ENCODE results near the gene ATAD3B.
"Not testable (repeated sequence)": the region's sequence is repeated elsewhere in the genome, so short reads cannot be mapped to it uniquely, and the experiment has no call there.

Gene ATAD3B

DNA sequence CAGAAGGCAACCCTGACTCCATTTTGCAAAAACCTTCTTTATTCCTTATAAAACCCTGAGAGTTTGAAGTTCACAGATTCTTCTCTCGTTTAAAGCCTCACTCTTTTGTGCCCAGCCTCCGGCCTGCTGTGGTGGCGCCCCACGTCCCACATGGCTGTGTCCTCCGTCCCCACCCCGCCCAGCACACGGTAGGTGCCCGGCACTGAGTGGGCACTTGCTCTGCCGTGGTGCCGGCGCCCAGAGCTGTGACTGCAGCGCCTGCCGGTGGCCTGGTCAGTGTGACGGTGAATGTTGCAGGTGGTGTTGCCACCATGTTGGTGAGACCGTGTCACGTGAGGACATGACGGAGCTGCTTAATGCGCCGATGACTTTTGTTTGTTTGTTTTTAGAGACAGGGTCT, 49.8 kb downstream of the ATAD3B start:
- no peak overlapping the region for H3K4me3 ChIP-seq (ENCODE audit: low read depth, low read length)
- TF ChIP-seq, protein P1, sequence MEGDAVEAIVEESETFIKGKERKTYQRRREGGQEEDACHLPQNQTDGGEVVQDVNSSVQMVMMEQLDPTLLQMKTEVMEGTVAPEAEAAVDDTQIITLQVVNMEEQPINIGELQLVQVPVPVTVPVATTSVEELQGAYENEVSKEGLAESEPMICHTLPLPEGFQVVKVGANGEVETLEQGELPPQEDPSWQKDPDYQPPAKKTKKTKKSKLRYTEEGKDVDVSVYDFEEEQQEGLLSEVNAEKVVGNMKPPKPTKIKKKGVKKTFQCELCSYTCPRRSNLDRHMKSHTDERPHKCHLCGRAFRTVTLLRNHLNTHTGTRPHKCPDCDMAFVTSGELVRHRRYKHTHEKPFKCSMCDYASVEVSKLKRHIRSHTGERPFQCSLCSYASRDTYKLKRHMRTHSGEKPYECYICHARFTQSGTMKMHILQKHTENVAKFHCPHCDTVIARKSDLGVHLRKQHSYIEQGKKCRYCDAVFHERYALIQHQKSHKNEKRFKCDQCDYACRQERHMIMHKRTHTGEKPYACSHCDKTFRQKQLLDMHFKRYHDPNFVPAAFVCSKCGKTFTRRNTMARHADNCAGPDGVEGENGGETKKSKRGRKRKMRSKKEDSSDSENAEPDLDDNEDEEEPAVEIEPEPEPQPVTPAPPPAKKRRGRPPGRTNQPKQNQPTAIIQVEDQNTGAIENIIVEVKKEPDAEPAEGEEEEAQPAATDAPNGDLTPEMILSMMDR (IDR thresholded peaks at IDR 0.05; ENCODE audit: low read depth, low read length), result no peak

DNA sequence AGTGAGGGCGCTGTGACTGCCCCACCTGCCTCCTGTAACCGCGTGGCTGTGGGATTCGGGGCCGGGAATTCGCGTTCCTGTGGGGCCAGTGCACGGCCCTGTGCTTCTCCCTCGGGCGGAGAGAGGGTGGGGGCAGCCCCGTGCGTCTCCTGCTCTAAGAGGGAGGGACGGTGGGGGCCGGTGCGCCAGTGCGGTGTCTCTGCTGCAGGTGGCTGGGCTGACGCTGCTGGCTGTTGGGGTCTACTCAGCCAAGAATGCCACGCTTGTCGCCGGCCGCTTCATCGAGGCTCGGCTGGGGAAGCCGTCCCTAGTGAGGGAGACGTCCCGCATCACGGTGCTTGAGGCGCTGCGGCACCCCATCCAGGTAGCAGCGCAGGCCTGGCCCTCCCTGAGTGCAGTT, 51.0 kb downstream of the ATAD3B start:
- H3K4me3 ChIP-seq (ENCODE audit: low read depth, low read length), result not testable (repeated sequence)

DNA sequence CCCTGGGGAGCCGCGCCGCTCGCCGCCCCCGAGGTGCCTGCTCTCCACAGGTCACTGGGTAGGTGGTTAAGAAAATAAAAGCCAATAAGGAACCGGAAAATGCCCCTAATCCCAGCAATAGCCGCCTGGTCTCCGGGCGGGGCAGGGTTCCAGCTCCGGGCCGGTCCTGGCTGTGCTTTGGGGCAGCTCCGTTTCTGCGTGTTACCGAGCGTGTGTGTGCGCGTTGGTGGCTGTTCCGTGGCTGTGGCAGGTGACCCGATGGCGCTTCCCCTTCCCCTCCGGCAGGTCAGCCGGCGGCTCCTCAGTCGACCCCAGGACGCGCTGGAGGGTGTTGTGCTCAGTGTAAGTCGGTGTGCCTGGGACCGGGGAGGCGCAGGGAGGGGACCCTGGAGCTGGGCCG, 51.7 kb downstream of the ATAD3B start:
- not testable (repeated sequence) for H3K4me3 ChIP-seq (ENCODE audit: low read depth, low read length)

DNA sequence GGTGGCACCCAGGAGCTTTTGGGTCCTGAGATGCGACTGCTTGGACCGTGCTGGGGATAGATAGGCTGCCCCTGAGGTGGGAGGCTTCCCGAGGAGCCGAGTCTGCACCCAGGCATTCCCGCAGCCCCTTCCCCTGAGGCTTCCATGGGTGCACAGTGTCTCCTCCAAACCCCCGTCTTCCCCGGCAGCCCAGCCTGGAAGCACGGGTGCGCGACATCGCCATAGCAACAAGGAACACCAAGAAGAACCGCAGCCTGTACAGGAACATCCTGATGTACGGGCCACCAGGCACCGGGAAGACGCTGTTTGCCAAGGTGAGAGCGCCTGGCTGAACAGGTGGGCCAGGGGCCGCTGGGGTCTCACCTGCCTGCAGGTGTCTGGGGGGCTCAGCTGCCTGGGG, 52.1 kb downstream of the ATAD3B start:
- not testable (repeated sequence) for H3K4me3 ChIP-seq (ENCODE audit: low read depth, low read length)

DNA sequence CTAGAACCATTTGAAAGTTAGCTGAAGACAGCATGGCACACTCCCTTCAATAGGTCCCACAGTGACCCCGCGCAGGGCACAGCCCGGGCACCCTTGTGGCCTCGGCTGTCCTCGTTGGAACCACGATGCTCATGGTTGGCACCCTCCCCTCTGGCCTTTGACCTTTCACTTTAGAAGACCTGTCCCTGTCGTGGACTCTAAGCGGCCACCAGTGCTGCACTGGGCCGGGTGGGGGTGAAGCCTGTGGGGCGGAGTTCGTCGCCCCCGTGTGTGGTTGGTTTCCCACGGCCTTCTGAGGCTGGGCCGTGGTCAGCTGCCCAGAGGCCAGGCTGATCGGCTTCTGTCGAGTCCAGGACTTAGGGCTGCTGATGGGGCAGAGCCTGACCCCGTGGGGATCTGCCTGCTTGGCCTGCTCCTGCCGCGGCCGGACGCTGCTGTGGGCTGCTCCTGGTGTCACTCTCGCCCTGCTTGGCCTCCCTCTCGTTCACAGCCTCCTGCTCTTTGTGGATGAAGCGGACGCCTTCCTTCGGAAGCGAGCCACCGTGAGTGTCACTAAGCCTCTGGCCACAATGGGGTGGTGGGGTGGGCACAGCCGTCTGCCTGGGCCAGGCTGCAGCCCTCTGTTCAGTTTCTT, 53.3 kb downstream of the ATAD3B start:
- not testable (repeated sequence) for H3K4me3 ChIP-seq (ENCODE audit: low read depth, low read length)

DNA sequence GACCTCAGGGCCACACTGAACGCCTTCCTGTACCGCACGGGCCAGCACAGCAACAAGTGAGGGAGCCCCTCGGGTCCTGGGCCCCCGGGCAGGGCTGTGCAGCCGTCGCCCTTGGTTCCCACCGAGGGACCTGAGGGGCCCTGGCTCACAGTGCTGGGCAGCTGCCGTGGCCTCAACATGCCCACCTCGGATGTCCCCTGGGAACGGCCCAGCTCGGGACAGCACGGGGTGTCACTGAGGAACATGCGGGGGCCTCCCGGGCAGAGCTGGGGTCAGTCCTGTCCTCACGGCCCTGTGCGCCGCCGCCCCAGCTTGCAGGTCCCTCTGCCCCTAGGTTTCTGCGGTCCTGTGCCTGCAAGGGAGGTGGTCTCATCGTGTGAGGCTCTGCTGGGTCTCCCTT, 54.9 kb downstream of the ATAD3B start:
- not testable (repeated sequence) for H3K4me3 ChIP-seq (ENCODE audit: low read depth, low read length)

DNA sequence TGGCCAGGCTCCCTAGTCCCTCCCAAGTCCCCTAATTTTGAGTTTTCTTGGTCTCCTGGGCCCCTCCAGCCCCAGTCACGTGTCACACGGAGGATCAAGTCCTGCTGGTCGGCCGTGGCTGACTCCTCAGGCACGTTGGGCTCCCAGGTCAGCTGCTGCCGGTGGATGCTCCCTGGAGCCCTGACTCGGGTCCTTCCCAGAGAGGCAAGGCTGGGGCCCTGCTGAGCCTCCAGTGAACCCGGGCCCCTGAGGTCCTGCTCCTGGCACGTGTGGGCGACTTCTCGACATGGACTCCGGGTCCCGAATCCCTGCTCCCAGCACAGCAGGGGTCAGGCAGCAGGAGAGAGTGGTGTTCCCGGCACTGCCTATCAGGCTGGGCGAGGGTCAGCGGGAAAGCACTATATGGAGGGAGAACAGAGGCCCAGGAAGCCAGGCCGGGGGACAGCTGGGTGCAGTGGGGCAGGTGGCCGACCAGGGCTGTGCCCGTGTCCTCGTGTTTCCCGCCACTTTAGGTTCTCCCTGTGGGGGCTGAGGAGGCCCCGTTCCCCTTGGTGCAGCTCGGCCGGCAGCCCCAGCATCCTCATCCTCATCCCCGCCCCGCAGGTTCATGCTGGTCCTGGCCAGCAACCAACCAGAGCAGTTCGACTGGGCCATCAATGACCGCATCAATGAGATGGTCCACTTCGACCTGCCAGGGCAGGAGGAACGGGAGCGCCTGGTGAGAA, 55.7 kb downstream of the ATAD3B start:
- TF ChIP-seq, protein P1 (IDR thresholded peaks at IDR 0.05; ENCODE audit: low read depth, low read length), result no peak
- no peak overlapping the region for H3K4me3 ChIP-seq (ENCODE audit: low read depth, low read length)

DNA sequence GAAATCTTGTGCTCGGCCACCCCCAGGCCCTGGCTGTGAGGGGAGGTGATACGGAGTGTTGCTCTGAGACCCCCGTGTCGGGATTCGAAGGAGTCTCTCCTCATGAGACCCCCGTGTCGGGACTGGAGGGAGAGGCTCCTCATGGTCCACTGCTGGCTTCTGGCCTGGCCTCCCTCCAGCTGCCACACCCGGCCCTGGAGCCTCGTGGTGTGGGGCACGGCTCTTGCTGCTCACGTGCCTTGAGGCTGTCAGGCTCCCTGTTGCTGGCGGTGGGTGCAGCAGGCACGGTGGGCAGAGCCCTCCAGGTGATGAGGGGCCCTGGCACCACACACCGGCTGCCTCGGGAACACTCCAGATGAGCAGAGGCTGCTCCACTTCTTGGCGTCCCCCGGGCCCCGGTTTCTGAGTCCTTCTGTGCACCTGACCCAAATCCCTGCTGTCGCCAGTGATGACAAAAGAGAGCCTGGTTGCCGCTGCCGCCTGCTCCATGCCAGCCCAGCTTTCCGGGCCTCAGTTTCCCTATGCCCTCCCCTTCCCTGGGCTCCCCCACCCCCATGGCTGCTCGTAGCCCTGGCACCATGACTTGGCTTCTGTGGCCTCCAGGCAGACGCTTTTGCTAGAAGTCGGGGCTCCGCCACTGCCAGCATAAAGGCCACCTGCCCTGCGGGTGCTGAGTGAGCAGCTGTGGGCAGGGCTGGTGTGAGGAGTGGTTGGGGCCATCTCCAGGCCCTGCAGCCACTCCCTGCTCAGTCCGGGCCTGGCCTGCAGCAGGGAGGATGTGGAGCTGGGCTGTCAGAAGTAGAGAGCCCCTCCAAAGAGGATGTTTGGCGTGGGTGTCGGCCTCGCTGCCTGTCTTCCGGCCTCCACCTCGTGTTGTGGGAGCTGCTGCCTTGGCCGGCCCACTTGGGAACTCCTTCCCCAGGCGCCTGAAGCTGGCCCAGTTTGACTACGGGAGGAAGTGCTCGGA, 57.0 kb downstream of the ATAD3B start:
- TF ChIP-seq, protein P1 (IDR thresholded peaks at IDR 0.05; ENCODE audit: low read depth, low read length), result no peak
- H3K4me3 ChIP-seq (ENCODE audit: low read depth, low read length), result no peak overlapping the region

DNA sequence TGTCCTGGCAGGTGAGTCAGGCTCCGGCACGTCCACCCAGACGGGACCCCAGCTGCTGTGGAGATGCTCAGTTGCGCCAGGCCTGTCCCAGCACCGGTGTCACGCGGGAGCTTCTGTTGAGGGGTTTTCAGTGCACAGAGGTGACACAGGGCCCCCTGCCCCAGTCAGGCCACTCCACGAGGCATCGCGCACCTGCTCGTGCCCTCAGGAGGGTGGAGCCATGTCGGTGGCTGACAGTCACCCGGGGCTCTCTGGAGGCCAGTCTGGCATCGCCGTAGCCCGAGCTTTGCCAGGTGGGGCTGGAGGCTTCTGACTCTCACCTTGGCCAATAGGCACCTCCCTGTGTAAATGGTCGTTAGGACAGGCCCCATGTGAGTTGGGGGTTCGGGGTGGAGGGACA, 57.8 kb downstream of the ATAD3B start:
- no peak overlapping the region for H3K4me3 ChIP-seq (ENCODE audit: low read depth, low read length)
- TF ChIP-seq, protein P1 (IDR thresholded peaks at IDR 0.05; ENCODE audit: low read depth, low read length), result no peak
